Limb (tissue), 2 donors: Measurements from ENCODE around the gene LIN28B.
A peak's percentile ranks its signal among the peaks of the same experiment; 100 is the strongest.
"Not testable (repeated sequence)": the region's sequence is repeated elsewhere in the genome, so short reads cannot be mapped to it uniquely, and the experiment has no call there.

Source experiments
- DNase-seq, 2 donors: peaks; one replicate each; pipeline ENCODE4 v3.0.0-alpha.2; 2016; ENCODE audit errors: extremely low spot score in 2 of 2

Gene LIN28B

DNA sequence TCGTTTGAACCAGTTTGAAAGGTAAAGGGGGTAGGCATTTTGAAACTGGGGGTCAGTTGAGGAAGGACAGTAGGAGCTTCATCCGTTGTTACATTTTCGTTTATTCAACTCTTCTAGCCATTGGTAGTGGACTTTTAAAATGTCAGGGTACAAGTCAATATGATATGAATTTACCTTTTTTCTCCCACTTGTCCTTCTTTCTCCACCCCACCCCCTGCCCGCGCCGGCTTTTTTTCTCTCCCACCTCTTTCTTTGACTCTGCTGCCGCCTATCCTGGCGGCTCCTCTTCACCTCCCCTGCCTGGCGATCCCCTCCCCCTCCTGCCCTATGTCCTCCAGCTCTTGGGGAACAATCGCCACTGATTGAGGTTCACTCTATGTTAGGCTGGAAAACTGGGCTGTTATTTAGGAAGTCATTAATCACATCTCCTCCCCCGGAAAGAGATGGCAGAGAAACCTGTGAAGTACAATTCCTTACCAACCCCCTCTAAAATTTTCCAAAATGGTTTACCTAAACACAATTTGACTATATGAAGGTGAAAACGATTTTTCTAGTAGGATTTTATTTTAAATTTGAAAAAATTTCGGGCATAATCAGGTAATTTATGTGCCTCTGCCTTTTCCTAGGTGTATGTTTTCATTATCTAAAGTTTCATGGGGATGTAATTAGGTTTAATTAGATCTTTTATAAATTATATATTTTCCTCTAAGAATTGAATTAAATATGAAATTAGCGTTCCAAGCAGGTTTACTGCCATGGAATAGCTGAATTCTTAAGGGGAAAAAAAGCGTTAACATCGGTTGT lies 778 bp upstream of the LIN28B start:
- DNase-seq, result peak in 1 of 2 donors; percentile 60

DNA sequence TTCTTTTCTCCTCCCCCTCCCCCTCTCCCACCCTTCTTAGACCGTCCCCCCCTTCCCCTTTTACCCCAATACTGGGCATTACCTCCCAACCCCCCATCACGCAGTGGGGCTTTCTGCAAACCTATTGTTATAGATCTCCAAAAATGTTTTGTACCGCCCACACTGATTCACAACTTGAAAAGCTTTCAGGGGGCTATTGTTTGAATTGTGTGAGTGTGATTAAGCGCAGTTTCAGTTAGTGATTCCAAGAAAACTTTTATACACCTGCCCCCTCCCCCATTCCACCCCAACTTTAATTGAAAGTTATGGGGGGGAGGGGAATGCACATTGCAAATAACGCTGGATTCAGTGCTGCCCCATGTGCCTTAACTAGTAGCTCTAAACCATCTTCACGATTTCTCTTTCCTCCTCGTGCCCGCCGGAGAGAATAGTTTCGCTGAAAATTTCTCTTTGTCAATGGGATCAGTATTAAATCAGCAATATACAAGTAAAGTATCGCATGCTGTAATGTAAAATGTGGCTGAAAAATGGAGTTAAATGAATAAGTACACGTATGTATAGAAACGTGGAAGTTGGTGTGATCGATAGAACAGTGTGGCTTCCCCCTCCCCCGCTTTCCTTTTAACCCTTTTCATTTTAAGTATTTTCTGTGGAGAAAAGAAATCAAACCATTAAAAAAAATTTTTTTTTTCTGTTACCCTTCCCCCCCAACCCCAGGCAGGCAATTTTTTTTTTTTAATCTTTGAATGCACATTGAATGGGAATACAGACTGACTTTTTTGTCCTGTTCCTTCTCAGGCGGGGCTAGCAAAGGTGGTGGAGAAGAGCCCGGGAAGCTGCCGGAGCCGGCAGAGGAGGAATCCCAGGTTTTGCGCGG lies 632 bp downstream of the LIN28B start:
- DNase-seq, result peak in 1 of 2 donors; percentile 54

GRCh38 chr6:104958178-104959025 lies 1.5 kb downstream of the LIN28B start:
- no peak for DNase-seq

DNA sequence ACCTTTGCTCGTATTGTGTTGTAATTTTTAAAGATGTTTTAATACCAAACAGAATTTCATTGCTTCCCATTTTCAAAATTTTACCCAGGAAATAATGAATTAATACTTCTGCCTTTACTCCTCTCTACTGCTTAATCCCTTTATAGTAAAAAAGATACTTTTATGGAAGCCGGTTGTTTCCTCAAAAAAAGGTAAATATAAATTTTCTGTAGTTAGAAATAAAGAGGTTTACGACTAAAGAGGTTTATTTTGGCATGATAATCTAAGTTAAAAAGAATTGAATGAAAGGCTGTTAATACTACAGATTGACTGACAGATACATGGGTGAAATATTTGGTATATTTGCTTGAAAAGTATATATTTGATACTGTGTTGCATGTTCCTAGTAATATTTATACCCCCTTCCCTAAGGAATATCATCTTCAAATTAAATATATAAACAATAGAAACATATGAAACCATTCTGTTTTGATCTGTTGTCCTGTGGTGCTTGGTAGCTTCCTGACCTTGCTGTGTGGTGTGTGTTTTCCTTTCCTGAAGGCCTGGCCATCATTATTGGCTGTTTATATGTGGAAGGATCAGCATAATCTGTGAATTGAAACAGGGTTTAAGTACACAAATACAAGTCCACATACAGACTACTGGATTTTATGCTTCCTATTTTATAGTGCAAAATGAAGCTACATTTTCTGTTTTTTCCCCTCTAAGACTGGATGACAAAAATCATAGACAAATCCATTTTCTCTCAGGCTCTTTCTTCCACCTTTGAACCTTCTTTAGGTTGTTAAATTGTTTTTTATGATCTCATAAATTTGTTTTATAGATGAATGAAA lies 2.3 kb downstream of the LIN28B start:
- DNase-seq, result no peak

- no peak for DNase-seq
Measured at GRCh38 chr6:104969108-104969507, 12.2 kb downstream of the LIN28B start.

GRCh38 chr6:104969785-104970581 lies 13.1 kb downstream of the LIN28B start:
- DNase-seq, result no peak

DNA sequence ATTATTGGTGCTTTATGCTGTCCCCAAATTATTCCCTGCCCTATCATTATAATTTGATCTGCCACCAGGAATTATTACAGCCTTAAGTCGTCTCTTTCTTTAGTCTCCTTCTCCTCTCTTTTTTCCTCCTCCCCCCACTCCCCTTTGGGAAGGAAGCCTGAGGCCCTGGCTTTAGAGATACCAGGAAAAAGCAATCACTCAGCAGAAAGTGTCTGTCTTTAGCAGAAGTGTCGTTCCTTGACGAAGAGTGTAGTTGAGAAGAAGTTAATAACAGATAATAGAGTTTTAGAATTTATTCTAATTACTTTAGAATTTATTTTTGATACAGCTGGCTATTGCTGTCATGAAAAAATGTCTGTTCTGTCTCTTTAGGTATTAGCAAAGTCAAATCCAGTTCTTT lies 16.5 kb downstream of the LIN28B start:
- no peak for DNase-seq

DNA sequence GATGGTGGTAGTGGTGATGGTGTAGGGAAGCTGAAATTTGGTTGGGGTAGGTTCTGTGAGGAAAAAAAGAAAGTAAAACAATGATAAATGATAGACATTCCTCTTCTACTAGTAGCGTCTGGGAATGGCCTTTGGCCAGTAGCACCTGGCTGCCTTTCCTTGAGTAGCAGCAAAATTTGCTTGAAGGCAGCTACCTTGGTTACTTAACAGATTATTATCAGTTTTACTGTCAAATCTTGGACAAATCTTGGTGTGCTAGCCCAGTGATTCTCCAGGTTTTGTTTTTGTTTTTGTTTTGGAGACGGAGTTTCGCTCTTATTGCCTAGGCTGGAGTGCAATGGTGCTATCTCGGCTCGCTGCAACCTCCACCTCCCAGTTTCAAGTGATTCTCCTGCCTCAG lies 26.4 kb downstream of the LIN28B start:
- DNase-seq, result no peak

- DNase-seq, result no peak
Measured at GRCh38 chr6:104983776-104984175, 26.9 kb downstream of the LIN28B start.

GRCh38 chr6:104984831-104985230 lies 27.9 kb downstream of the LIN28B start:
- no peak for DNase-seq

DNA sequence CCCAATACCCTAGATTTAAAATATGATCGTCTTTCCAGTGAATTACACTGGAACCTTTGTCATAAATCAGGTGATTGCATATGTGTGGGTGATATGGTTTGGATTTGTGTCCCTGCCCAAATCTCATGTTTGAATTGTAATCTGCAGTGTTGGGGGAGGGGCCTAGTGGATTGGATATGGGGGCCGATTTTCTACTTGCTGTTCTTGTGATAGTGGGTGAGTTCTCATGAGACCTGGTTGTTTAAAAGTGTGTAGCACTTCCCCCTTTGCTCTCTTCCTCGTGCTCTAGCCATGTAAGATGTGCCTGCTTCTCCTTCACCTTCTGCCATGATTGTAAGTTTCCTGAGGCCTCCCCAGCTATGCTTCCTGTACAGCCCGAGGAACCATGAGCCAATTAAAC lies 29.0 kb downstream of the LIN28B start:
- DNase-seq, result not testable (repeated sequence)

GRCh38 chr6:104986625-104987024 lies 29.7 kb downstream of the LIN28B start:
- DNase-seq, result no peak

GRCh38 chr6:104987218-104987617 lies 30.3 kb downstream of the LIN28B start:
- no peak for DNase-seq

- DNase-seq, result no peak
Measured at GRCh38 chr6:104990085-104990484, 33.2 kb downstream of the LIN28B start.

GRCh38 chr6:104991062-104991461 lies 34.2 kb downstream of the LIN28B start:
- not testable (repeated sequence) for DNase-seq

DNA sequence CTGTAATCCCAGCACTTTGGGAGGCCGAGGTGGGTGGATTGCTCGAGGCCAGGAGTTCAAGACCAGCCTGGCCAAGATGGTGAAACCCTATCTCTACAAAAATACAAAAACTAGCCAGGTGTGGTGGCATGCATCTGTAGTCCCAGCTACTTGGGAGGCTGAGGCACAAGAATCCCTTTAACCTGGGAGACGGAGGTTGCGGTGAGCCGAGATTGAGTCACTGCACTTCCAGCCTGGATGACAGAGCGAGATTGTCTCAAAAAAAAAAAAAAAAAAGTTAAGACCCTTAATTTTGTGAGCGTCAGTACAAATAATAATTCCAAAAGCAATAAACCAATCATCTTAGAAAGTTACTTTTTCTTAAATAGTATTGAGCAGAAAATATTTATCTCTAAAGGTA lies 36.7 kb downstream of the LIN28B start:
- not testable (repeated sequence) for DNase-seq

- DNase-seq, result no peak
Measured at GRCh38 chr6:104995989-104996617, 39.2 kb downstream of the LIN28B start.

DNA sequence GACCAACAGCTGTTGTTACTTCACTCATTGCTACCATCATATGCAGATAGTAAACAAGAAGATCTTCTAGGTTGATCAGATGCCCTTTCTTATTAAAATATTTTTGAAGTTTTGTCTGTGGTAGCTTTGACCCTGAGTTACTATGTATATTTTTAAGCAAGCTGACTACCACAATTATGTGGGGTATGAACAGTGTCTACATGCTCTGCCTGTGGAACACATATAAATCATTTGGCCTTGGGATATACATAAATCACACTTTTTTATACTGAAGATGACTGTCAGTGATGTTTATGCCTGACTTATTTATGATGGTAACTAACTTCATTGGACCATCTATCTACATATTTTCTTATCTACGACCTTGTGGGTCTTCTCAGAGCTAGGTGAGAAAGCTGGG lies 44.2 kb downstream of the LIN28B start:
- no peak for DNase-seq

- no peak for DNase-seq
Measured at GRCh38 chr6:105001906-105002305, 45.0 kb downstream of the LIN28B start.
